IPS DF 4.7 (cell line): Measurements from ENCODE around the gene TMSB4Y.

Source experiments
- DNase-seq: peaks from one replicate; pipeline ENCODE4 v3.0.0-alpha.2; 2013; ENCODE audit warnings: low spot score; ENCODE audit errors: extremely low read depth

The TMSB4Y gene

DNA sequence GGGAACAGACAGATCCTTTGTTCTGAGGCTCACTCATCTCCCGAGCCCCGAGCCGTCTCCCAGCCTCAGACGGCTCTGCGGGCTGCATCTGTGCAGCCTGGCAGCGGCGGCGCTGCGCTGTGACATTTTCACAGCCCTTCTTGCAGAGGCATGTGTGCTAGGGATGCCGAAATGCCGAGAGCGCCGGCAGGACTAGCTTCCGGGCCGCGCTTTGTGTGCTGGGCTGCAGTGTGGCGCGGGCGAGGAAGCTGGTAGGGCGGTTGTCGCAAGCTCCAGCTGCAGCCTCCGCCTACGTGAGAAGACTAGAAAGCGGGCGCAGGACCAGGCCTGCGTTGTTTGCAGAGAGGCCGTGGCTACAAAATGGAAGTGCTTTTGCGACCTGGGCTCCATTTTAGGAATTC is at the start of gene TMSB4Y:
TSS of gene TMSB4Y (plus strand) at position 332 of the 401 bp plus-strand sequence.
- no peak for DNase-seq

GRCh38 chrY:13664162-13664561 is 39.5 kb upstream of the TMSB4Y start:
- DNase-seq: peak; percentile 16

DNA sequence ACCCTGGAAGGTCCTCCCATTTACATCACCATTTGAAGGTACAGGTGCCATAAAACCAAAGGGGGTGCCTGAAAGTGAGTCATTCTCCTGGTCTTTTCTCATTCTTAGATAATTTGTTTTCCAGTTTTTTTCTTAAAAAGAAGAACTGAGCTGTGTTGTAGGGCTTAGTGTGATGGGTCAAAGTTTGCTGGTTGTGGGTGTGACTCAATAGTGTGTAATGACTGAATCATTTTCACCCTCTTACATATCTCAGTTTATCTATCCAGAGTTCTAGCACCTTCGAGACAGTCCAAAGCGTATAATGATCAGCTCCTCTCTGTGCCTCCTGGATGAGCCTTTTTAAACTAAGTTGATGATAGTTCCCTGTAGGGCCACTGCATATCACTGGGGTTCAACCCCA is 32.6 kb upstream of the TMSB4Y start:
- DNase-seq: no peak

- no peak for DNase-seq
These were observed 1.4 kb upstream of the TMSB4Y start for GRCh38 chrY:13702276-13702675.

DNA sequence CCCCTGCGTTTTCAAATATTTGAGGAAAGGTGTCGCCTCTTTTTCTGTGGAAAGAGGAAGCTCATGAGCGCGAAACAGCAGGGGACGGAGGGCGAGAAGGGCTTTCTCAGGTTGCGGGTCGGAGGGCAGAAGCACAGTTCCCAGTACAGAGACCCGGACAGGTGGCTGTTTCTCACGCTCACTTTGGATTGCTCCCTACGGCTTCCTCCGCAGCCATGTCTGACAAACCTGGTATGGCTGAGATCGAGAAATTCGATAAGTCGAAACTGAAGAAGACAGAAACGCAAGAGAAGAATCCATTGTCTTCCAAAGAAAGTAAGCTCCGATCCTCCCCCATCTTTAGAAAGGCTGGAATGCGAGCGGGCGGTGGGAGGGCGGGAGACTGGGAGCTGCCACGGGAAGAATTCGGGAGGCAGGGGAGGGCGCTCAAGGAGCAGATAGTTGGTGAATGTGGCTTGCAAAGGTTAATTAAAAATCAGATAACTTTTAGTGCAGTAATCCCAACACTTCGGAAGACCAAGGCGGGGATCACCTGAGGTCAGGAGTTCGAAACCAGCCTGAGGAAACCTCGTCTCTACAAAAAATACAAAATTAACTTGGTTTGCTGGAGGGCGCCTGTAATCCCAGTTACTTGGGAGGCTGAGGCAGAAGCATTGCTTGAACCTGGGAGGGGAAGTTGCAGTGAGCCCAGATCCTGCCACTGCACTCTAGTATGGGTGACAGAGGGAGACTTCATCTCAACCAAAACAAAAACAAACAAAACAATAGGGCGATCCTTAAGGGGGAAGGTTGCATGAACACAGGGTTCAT is 627 bp downstream of the TMSB4Y start:
- no peak for DNase-seq

DNA sequence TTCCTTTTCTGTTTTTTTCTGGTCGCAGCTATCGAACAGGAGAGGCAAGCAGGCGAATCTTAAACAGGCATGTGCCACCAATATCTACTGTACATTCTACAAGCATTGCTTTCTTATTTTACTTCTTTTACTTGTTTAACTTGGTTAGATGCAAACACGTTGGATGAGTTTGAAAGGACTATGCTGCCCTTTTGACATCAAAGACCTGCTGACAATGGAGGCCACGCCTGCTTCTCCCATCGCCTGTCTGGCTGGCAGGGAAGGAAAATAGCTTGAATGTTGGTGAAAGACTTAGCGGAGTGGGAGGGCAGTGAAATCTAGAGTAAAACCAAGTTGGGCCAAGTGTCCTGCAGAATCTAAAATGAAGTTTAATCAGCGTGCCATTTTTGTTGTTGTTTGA is 1.5 kb downstream of the TMSB4Y start:
- DNase-seq: no peak

- no peak for DNase-seq
These were observed 4.3 kb downstream of the TMSB4Y start for GRCh38 chrY:13708038-13708437.

DNA sequence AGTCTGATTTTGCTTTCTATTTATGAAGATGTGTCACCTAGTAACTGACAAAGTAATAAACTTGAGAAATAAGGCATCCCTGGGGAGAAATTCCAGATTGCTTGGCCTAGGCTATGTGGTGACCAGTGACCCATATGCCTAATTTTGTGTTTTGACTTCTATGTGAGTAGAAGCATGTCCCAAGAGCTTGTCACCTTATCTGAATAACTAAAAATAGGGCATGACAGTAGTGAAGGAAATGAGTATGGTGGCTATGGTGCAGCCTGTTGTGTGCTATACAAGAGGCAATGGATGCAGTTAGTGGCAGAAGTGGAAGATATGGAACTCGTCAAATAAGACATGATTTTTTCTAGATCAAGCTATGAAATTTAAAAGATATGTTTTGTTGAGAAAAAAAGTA is 15.3 kb downstream of the TMSB4Y start:
- no peak for DNase-seq

GRCh38 chrY:13729517-13729916 is 25.8 kb downstream of the TMSB4Y start:
- DNase-seq: no peak

DNA sequence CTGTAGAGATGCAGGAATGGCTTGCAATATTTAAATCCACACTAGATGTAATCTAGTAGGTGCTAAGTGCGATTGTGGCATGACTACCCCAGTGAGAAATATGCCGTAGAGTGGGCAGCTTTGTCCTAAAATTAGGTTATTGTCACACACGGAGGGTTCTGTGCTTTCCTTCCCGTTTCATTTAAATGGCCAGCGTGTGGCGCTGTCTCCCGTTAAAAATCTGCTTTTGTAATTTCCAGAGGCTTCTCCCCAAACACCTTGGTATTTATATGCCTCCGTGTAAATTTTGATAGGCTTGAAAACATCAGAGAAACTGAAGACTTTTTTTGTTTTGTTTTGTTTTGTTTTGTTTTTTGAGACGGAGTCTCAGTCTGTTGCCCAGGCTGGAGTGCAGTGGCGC is 34.9 kb downstream of the TMSB4Y start:
- no peak for DNase-seq

DNA sequence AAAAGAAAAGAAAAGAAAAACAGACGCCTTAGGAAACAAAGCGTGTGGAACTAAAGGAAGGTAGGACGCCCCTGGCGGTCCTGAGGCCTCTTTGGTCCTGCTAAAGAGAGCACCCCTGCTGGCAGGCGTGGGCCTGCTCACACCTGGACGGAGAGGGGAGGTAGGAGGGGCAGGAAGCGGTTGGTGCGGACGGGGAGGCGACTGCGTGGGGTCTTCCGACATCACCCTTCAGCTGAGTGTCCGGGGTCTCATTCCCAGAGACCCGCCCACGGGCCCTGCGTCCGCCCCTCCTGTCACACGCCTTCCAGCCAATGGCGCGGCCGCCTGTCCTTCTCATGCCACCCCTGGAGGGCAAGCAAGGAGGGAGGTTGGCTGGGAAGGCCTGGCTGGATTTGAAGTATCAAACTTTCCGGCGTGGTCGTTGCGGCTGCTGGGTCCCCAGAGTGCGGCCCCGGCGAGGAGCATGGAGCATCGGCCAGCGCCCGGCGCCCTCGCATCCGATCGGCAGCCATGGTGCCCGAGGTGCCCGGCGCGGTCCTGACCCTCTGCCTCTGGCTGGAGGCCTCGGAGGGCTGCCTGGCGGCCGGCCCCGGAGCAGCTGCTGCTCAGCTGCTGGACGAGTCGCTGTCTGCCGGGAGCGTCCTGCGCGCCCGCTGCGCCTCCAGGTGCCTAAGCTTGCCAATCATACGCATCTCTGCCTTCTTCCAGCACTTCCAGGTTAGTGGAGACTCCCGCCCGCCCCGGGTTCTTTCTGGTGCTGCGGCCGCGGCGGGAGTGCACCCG is 47.8 kb downstream of the TMSB4Y start:
- peak; percentile 53 for DNase-seq

GRCh38 chrY:13754661-13755060 is 51.0 kb downstream of the TMSB4Y start:
- no peak for DNase-seq
